Cardiac atrium fibroblast (primary cell): ENCODE data around the gene OR2T27. TPM values are rescaled to one million over a fixed set of nuclear protein-coding genes. Genes with fewer than 3 reads are reported as not detected.

ENCODE experiments used
- total RNA-seq: library from RNA; depleted of rRNA; stranded (reverse); fragments of >200 nt; gene quantifications from 2 replicates; pipeline ENCODE4 v1.2.3, GENCODE V29; 2015

OR2T27 gene, protein sequence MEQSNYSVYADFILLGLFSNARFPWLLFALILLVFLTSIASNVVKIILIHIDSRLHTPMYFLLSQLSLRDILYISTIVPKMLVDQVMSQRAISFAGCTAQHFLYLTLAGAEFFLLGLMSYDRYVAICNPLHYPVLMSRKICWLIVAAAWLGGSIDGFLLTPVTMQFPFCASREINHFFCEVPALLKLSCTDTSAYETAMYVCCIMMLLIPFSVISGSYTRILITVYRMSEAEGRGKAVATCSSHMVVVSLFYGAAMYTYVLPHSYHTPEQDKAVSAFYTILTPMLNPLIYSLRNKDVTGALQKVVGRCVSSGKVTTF
- total RNA-seq: not detected in 2 replicates

DNA sequence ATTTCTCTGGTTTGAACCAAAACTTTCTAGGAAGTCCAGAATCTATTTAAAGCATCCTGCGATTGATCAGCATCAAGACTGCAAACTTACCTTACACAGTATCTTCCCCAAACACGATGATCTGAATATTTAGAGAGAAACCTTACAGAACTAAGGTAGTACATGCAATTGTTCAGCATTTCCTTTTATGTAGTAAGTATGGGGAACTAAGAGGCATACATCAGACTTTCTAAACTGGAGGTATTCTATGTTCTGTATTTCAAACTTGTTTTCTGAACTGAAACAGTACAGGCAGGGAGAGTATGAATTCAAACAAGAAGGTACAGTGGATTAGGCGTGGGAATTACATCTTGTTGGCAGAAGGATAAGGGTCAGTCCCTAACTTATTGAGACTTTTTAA, at the start of gene OR2T27:
Gene OR2T27 (minus strand): TSS at position 175 of the 400 bp plus-strand sequence. CDS start 4,644 bp downstream, outside the sequence.

DNA sequence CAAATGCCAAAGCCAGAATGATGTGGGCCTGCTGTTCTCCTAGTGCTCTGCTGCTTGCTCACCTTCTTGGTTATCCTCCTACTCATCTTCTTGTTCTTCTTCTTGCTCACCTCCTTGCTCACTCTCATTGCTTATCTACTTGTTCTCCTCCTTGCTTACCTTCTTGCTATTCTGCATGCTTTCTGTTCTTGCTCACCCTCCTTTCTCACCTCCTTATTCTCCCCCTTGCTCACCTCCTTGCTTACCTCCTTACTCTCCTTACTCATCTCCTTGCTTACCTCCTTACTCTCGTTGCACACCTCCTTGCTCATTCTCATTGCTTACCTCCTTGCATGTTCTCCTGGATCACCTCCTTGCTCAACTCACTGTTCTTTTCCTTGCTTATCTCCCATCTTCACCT, 47.4 kb upstream of the OR2T27 start, which contains the start of gene OR14I1:
Gene OR14I1 (minus strand): TSS at position 53 of the 400 bp plus-strand sequence.

GRCh38 chr1:248645178-248645577, 10.2 kb downstream of the OR2T27 start, which contains the start of gene OR2T35:
OR2T35 (minus strand) TSS chr1:248645278; CDS start chr1:248639258, 6,020 bp downstream.

GRCh38 chr1:248634991-248635390, 20.3 kb downstream of the OR2T27 start, which contains the start of gene OR2T11:
OR2T11 (minus strand) TSS chr1:248635091; CDS start chr1:248627128, 7,963 bp downstream.

Other genes starting within 250 kb of the OR2T27 start
- gene OR2T2, start 209.9 kb downstream of the OR2T27 start, total RNA-seq: not detected in 2 replicates
- gene OR2T3, start 182.2 kb downstream of the OR2T27 start, total RNA-seq: not detected in 2 replicates
- gene OR2T5, start 166.9 kb downstream of the OR2T27 start, total RNA-seq: not detected in 2 replicates
- not detected in 2 replicates for gene OR2G6, start 147.5 kb downstream of the OR2T27 start, total RNA-seq
- not detected in 2 replicates for gene OR2T29, start 92.8 kb downstream of the OR2T27 start, total RNA-seq
- gene OR2T34, start 80.8 kb downstream of the OR2T27 start, total RNA-seq: not detected in 2 replicates
- not detected in 2 replicates for gene OR2T10, start 57.8 kb downstream of the OR2T27 start, total RNA-seq
- not detected in 2 replicates for gene OR2T11, start 20.4 kb downstream of the OR2T27 start, total RNA-seq
- gene OR2T35, start 10.2 kb downstream of the OR2T27 start, total RNA-seq: not detected in 2 replicates
- not detected in 2 replicates for gene OR14I1, start 47.2 kb upstream of the OR2T27 start, total RNA-seq
- not detected in 2 replicates for gene LYPD8, start 100.2 kb upstream of the OR2T27 start, total RNA-seq
- gene SH3BP5L, start 170.4 kb upstream of the OR2T27 start, total RNA-seq: 21.3 and 27.7 TPM in 2 replicates
- gene ZNF672, start 182.7 kb upstream of the OR2T27 start, total RNA-seq: 15.2 and 18.5 TPM in 2 replicates
- 16.8 and 19.9 TPM in 2 replicates for gene ZNF692, start 203.6 kb upstream of the OR2T27 start, total RNA-seq